Uterus (tissue), 4 donors: Measurements from ENCODE around the gene NDEL1. TPM values are rescaled to one million over a fixed set of nuclear protein-coding genes. Genes with fewer than 3 reads are reported as not detected.

ENCODE experiments used
- DNase-seq, 2 donors: peaks; one replicate each; pipeline ENCODE4 v3.0.0-alpha.2; 2019 to 2020
- H3K27ac ChIP-seq, 2 donors: fragments of 200-600 bp; sonication (generic); 1 replicate in 1 of 2; 2 replicates in 1 of 2; pipeline ENCODE4 v1.5.1; 2016 to 2018
- H3K27me3 ChIP-seq, 2 donors: fragments of 200-600 bp; sonication (generic); one replicate each; pipeline ENCODE4 v1.5.1; 2018 to 2019; ENCODE audit warnings: control low read depth in 1 of 2
- H3K36me3 ChIP-seq, 2 donors: fragments of 200-600 bp; sonication (generic); one replicate each; pipeline ENCODE4 v1.5.1; 2019; ENCODE audit warnings: control low read depth in 1 of 2
- H3K4me1 ChIP-seq, 2 donors: fragments of 200-600 bp; sonication (generic); one replicate each; pipeline ENCODE4 v1.5.1; 2018 to 2019; ENCODE audit warnings: control low read depth in 1 of 2
- H3K4me3 ChIP-seq, 2 donors: fragments of 200-600 bp; sonication (generic); 1 replicate in 1 of 2; 2 replicates in 1 of 2; pipeline ENCODE4 v1.5.1; 2018 to 2019; ENCODE audit warnings: mild to moderate bottlenecking in 1 of 2
- H3K9me3 ChIP-seq, 2 donors: fragments of 200-600 bp; sonication (generic); one replicate each; pipeline ENCODE4 v1.5.1; 2019; ENCODE audit warnings: control low read depth in 1 of 2
- CTCF ChIP-seq, 4 experiments: fragments of 200-600 bp in 2 of 4; fragments of 450-650 bp in 2 of 4; sonication (generic) in 2 of 4; IDR thresholded peaks; one replicate each; pipeline ENCODE4 v1.5.1; 2016 to 2019; ENCODE audit warnings: antibody characterized with exemption in 4 of 4, mild to moderate bottlenecking in 2 of 4, moderate library complexity in 1 of 4
- POLR2A ChIP-seq, 2 donors: fragments of 450-650 bp; IDR thresholded peaks; one replicate each; pipeline ENCODE4 v1.6.1; 2016; ENCODE audit warnings: antibody characterized with exemption in 2 of 2, mild to moderate bottlenecking in 1 of 2, moderate library complexity in 1 of 2
- intact Hi-C: fragments of 100-400 bp; cut with DNase I; formaldehyde crosslinking; loops from one replicate; pipeline ENCODE4 v1.15.1; 2023; ENCODE audit warnings: low total_unique reads
- total RNA-seq, 4 donors: library from RNA; depleted of rRNA in 3 of 4; stranded (reverse); fragments of >200 nt in 3 of 4; gene quantifications; one replicate each; pipeline versions ENCODE4 v1.1.0 to v1.2.4, GENCODE V29; 2014 to 2023
- donor health status: DM: yes; HTN: yes; CAD: no.

Gene NDEL1
- total RNA-seq, 4 donors from 2014 or later, result 19.5 to 114 (median 63.8) TPM

GRCh38 chr17:8438441-8438840 lies 2.8 kb downstream of the NDEL1 start:
- no peak overlapping the region for H3K27ac ChIP-seq
- no peaks in the 10 kb centered on the region for H3K9me3 ChIP-seq
- TF ChIP-seq CTCF (IDR thresholded peaks at IDR 0.05), result no peak
- DNase-seq, result no peak
- H3K27me3 ChIP-seq, result no peaks in the 10 kb centered on the region
- H3K4me1 ChIP-seq, result no peaks in the 10 kb centered on the region
- no peak overlapping the region for H3K4me3 ChIP-seq
- H3K36me3 ChIP-seq, result no peaks in the 10 kb centered on the region
- intact Hi-C loops, result no loop called here

- H3K27me3 ChIP-seq, result no peaks in the 10 kb centered on the region
- TF ChIP-seq POLR2A (IDR thresholded peaks at IDR 0.05) (no peak), CTCF (IDR thresholded peaks at IDR 0.05) (no peak)
- H3K36me3 ChIP-seq, result no peaks in the 10 kb centered on the region
- H3K9me3 ChIP-seq, result no peaks in the 10 kb centered on the region
- H3K4me3 ChIP-seq, result no peak overlapping the region
- no peak for DNase-seq
- H3K27ac ChIP-seq, result no peak overlapping the region
- intact Hi-C loops, result no loop called here
- no peaks in the 10 kb centered on the region for H3K4me1 ChIP-seq
These were observed 4.0 kb downstream of the NDEL1 start for GRCh38 chr17:8439681-8440080.

- Histone ChIP-seq H3K4me3 (no peak overlapping the region), H3K27me3 (no peaks in the 10 kb centered on the region), H3K4me1 (no peaks in the 10 kb centered on the region), H3K9me3 (no peaks in the 10 kb centered on the region), H3K27ac (no peak overlapping the region), H3K36me3 (no peaks in the 10 kb centered on the region)
- intact Hi-C loops, result no loop called here
- no peak for DNase-seq
- TF ChIP-seq POLR2A (IDR thresholded peaks at IDR 0.05), result no peak
- TF ChIP-seq CTCF (IDR thresholded peaks at IDR 0.05), result no peak
These were observed 6.0 kb downstream of the NDEL1 start for GRCh38 chr17:8441690-8442089.

GRCh38 chr17:8442310-8442709 lies 6.6 kb downstream of the NDEL1 start:
- no peak for TF ChIP-seq CTCF (IDR thresholded peaks at IDR 0.05)
- TF ChIP-seq POLR2A (IDR thresholded peaks at IDR 0.05), result no peak
- no peaks in the 10 kb centered on the region for H3K36me3 ChIP-seq
- DNase-seq, result no peak
- no peaks in the 10 kb centered on the region for H3K27me3 ChIP-seq
- H3K4me3 ChIP-seq, result no peak overlapping the region
- intact Hi-C loops, result no loop called here
- H3K4me1 ChIP-seq, result no peaks in the 10 kb centered on the region
- no peak overlapping the region for H3K27ac ChIP-seq
- no peaks in the 10 kb centered on the region for H3K9me3 ChIP-seq

GRCh38 chr17:8443756-8444155 lies 8.1 kb downstream of the NDEL1 start:
- Histone ChIP-seq H3K36me3 (no peaks in the 10 kb centered on the region), H3K27ac (no peak overlapping the region), H3K4me1 (no peaks in the 10 kb centered on the region), H3K9me3 (no peaks in the 10 kb centered on the region), H3K27me3 (no peaks in the 10 kb centered on the region), H3K4me3 (no peak overlapping the region)
- DNase-seq, result no peak
- intact Hi-C loops, result no loop called here
- TF ChIP-seq CTCF (IDR thresholded peaks at IDR 0.05) (no peak), POLR2A (IDR thresholded peaks at IDR 0.05) (no peak)
